Ishikawa (cell line): ENCODE measurements around the gene CUL4B.

Source experiments
- CEBPB ChIP-seq: IDR thresholded peaks from 2 replicates; pipeline ENCODE4 v1.6.1; 2012
- CREB1 ChIP-seq: IDR thresholded peaks from 2 replicates; pipeline ENCODE4 v1.6.1; 2012; ENCODE audit warnings: low read depth
- EGR1 ChIP-seq: IDR thresholded peaks from 2 replicates; pipeline ENCODE4 v1.6.1; 2012
- EP300 ChIP-seq: IDR thresholded peaks from 2 replicates; pipeline ENCODE4 v1.6.1; 2012; ENCODE audit warnings: borderline replicate concordance
- FOXM1 ChIP-seq: IDR thresholded peaks from 2 replicates; pipeline ENCODE4 v1.6.1; 2012; ENCODE audit warnings: low read depth, borderline replicate concordance
- NFIC ChIP-seq: IDR thresholded peaks from 2 replicates; pipeline ENCODE4 v1.6.1; 2012
- RAD21 ChIP-seq: IDR thresholded peaks from 2 replicates; pipeline ENCODE4 v1.6.1; 2012; ENCODE audit warnings: low read depth
- TAF1 ChIP-seq: IDR thresholded peaks from 2 replicates; pipeline ENCODE4 v1.6.1; 2012; ENCODE audit warnings: low read depth, mild to moderate bottlenecking
- TEAD4 ChIP-seq: IDR thresholded peaks from 2 replicates; pipeline ENCODE4 v1.6.1; 2012
- YY1 ChIP-seq: IDR thresholded peaks from 2 replicates; pipeline ENCODE4 v1.6.1; 2012; ENCODE audit warnings: low read depth
- TF ChIP-seq, protein P1 (sequence below): IDR thresholded peaks from 2 replicates; pipeline ENCODE4 v1.6.1; 2012; ENCODE audit warnings: low read depth, mild to moderate bottlenecking
- TF ChIP-seq, protein P2 (sequence below): IDR thresholded peaks from 2 replicates; pipeline ENCODE4 v1.6.1; 2012
- TF ChIP-seq, protein P3 (sequence below): IDR thresholded peaks from 2 replicates; pipeline ENCODE4 v1.6.1; 2012

CUL4B gene

DNA sequence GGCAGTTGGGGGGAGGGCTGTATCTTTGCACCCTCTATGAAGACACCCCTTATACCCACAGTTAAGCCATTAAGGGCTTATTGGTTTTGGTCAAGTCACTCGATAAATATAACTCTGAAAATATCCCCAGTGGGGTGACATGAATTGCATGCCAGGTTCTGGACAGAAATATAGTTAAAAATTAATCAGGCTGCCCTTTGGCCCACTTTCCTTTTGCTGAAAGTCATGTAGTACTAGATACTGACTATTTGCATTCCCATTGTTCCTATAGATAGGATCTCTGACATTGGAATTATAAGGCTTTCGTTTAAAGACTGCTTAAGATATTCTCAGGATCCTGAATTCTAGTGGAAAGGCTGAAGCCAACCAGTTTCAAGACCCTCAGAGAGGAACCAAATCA, 48.1 kb downstream of the CUL4B start:
- no peak for TF ChIP-seq RAD21
- no peak for TF ChIP-seq CREB1
- TF ChIP-seq, protein P1, sequence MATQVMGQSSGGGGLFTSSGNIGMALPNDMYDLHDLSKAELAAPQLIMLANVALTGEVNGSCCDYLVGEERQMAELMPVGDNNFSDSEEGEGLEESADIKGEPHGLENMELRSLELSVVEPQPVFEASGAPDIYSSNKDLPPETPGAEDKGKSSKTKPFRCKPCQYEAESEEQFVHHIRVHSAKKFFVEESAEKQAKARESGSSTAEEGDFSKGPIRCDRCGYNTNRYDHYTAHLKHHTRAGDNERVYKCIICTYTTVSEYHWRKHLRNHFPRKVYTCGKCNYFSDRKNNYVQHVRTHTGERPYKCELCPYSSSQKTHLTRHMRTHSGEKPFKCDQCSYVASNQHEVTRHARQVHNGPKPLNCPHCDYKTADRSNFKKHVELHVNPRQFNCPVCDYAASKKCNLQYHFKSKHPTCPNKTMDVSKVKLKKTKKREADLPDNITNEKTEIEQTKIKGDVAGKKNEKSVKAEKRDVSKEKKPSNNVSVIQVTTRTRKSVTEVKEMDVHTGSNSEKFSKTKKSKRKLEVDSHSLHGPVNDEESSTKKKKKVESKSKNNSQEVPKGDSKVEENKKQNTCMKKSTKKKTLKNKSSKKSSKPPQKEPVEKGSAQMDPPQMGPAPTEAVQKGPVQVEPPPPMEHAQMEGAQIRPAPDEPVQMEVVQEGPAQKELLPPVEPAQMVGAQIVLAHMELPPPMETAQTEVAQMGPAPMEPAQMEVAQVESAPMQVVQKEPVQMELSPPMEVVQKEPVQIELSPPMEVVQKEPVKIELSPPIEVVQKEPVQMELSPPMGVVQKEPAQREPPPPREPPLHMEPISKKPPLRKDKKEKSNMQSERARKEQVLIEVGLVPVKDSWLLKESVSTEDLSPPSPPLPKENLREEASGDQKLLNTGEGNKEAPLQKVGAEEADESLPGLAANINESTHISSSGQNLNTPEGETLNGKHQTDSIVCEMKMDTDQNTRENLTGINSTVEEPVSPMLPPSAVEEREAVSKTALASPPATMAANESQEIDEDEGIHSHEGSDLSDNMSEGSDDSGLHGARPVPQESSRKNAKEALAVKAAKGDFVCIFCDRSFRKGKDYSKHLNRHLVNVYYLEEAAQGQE = no peak
- TF ChIP-seq NFIC = no peak
- TF ChIP-seq, protein P2, sequence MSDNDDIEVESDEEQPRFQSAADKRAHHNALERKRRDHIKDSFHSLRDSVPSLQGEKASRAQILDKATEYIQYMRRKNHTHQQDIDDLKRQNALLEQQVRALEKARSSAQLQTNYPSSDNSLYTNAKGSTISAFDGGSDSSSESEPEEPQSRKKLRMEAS = no peak
- TF ChIP-seq FOXM1 = no peak
- no peak for TF ChIP-seq EGR1

DNA sequence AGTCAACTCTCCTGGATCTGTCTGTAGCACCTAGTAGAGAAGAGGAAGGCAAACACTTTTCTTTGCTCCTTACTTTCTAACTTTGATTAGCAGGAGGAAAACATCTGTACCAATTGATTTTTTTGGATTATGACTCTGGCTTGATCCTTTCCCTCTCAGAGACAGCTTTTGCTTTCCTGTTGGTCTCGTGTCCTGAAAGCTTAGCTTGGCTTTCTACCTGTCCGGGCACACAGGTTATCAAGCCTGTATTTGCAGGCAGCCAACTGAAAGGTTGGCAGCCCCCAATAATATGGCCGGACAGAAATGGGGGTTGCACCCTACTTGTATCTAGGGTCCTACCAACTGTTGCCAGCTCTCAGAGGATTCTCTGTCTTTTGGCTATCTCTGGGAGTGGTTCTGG, 48.5 kb downstream of the CUL4B start:
- TF ChIP-seq CREB1 (no peak), FOXM1 (no peak)

DNA sequence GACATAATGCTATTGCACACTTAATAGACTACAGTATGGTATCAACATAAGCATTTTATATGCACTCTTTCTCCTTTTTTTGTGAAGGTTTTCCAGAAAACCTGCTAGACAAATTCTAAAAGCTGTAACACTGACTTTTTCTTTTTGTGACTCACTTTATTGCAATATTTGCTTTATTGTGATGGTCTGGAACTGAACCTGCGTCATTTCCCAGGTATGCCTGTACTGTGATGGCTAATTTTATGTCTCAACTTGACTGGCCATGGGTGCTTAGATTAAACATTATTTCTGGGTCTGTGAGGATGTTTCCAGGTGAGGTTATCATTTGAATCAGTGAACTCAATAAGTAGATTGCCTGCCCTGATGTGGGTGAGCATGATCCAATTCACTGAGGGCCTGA, 56.2 kb downstream of the CUL4B start:
- TF ChIP-seq CEBPB (no peak), RAD21 (no peak)
- TF ChIP-seq, protein P1 = no peak
- TF ChIP-seq, protein P3, sequence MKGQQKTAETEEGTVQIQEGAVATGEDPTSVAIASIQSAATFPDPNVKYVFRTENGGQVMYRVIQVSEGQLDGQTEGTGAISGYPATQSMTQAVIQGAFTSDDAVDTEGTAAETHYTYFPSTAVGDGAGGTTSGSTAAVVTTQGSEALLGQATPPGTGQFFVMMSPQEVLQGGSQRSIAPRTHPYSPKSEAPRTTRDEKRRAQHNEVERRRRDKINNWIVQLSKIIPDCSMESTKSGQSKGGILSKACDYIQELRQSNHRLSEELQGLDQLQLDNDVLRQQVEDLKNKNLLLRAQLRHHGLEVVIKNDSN = no peak

DNA sequence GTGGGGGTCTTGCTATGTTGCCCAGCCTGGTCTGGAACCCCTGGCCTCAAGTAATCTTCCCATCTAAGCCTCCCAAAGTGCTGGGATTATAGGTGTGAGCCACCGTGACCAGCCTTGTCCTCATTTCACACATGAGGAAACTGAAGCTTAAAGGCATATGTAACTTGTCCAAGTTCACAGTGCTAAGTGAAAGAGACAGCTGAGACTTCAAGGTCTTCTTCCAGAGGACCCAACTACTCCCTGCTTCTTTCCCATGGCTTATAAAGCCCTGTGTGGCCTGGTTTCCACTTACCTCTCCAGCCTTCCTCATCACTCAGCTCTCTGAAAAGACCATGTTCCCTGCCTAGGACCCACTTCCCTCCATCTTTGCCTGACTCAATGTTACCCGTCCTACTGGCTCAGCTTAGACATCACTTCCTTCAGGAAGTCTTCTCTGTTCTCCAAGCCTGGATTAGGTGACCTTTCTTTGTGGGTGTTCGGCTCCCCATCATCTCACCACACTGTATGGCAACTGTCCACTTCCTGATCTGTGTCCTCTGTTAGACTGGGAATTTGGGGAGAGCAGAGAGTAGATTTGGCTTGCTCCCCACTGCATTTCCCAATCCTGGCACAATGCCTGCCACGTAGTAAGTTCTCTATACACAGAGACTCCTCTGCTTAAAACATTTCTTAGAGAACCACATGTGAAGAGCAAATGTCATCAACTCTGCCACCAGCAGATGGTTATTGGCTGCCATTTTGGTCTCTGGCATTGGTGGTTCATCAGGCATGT, 61.3 kb downstream of the CUL4B start:
- TF ChIP-seq TAF1 = no peak
- no peak for TF ChIP-seq CEBPB

DNA sequence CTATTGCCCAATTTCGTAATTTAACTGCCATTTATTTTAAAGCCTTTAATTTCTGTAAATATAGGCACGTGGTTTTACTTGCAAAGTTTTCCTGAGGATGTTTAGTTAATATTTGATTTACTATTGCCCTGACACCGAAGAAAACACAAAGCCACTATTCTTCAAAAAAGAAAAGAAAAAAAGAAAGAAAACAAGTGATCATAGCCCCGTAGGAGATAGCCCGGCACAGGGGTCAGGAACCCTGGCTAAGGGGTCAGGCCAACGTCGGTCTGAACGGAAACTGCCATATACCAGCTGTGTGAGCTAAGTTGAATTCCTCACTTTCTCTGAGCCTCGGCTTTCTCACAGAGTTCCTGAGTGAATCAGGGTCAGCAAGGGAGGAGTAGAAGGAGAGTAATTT, 74.0 kb downstream of the CUL4B start:
- TF ChIP-seq TEAD4 (no peak), CREB1 (no peak), TAF1 (no peak), YY1 (no peak), RAD21 (no peak), EP300 (no peak)
- TF ChIP-seq, protein P1 = no peak
- TF ChIP-seq, protein P3 = no peak
- TF ChIP-seq, protein P2 = no peak
